ENCODE measurements around the gene ETS1. TPM values are rescaled to one million over a fixed set of nuclear protein-coding genes. Genes with fewer than 3 reads are reported as not detected.

The ETS1 gene
- total RNA-seq, 4 donors from 2014 or later: 23.6 to 56.7 (median 29.2) TPM

- DNase-seq: no peak
- in situ Hi-C loops (cut with MboI; ENCODE audit: low pct_ligation_motif_present in 1 of 4, low pct_unique_long_range_greater_than_20kb in 1 of 4, low sequenced_read_pairs in 3 of 4) (loop anchor here in 1 of 4 donors (25.0 kb wide), 1 partner anchor 151 kb away; no protein-coding TSS in a partner anchor), intact Hi-C loops (cut with DNase I; ENCODE audit: low total_unique reads) (no loop called here)
- Histone ChIP-seq H3K4me3 (no peak overlapping the region), H3K27ac (peak overlapping the region; percentile 40 to 62 (median 54)), H3K9me3 (no peaks in the 10 kb centered on the region), H3K27me3 (no peaks in the 10 kb centered on the region), H3K36me3 (peaks cover 0 to 29% (median 5%) of the 10 kb centered on the region in 4 donors), H3K4me1 (peaks cover 7 to 51% (median 31%) of the 10 kb centered on the region in 4 donors)
- no peak for TF ChIP-seq EP300 (IDR thresholded peaks at IDR 0.05; ENCODE audit: low read depth)
- peak in 1 of 3 donors; percentile 25 for TF ChIP-seq POLR2AphosphoS5 (IDR thresholded peaks at IDR 0.05)
- TF ChIP-seq CTCF (IDR thresholded peaks at IDR 0.05): no peak
- 63 to 76% methylated on average over 7 to 8 of the region's 8 CpGs for WGBS, 2 donors (ENCODE audit: low coverage in 1 of 2)
Observed at GRCh38 chr11:128463371-128463829, 124.0 kb downstream of the ETS1 start.

GRCh38 chr11:128462922-128463321 is 124.4 kb downstream of the ETS1 start:
- Histone ChIP-seq H3K4me1 (peaks cover 3 to 46% (median 27%) of the 10 kb centered on the region in 4 donors), H3K36me3 (peaks cover 0 to 29% (median 5%) of the 10 kb centered on the region in 4 donors), H3K4me3 (no peak overlapping the region), H3K27me3 (no peaks in the 10 kb centered on the region), H3K9me3 (no peaks in the 10 kb centered on the region), H3K27ac (peak overlapping the region; percentile 40 to 62 (median 54))
- WGBS, 2 donors (ENCODE audit: low coverage in 1 of 2): 82 to 87% methylated on average over 2 to 4 of the region's 4 CpGs
- DNase-seq: no peak
- intact Hi-C loops (cut with DNase I; ENCODE audit: low total_unique reads) (no loop called here), in situ Hi-C loops (cut with MboI; ENCODE audit: low pct_ligation_motif_present in 1 of 4, low pct_unique_long_range_greater_than_20kb in 1 of 4, low sequenced_read_pairs in 3 of 4) (loop anchor here in 1 of 4 donors (25.0 kb wide), 1 partner anchor 151 kb away; no protein-coding TSS in a partner anchor)
- TF ChIP-seq CTCF (IDR thresholded peaks at IDR 0.05): no peak
- TF ChIP-seq EP300 (IDR thresholded peaks at IDR 0.05; ENCODE audit: low read depth): no peak
- no peak for TF ChIP-seq POLR2A (IDR thresholded peaks at IDR 0.05)
- no peak for TF ChIP-seq POLR2AphosphoS5 (IDR thresholded peaks at IDR 0.05)

GRCh38 chr11:128462189-128462588 is 125.2 kb downstream of the ETS1 start:
- H3K9me3 ChIP-seq: no peaks in the 10 kb centered on the region
- in situ Hi-C loops (cut with MboI; ENCODE audit: low pct_ligation_motif_present in 1 of 4, low pct_unique_long_range_greater_than_20kb in 1 of 4, low sequenced_read_pairs in 3 of 4): loop anchor here in 1 of 4 donors (25.0 kb wide), 1 partner anchor 150 kb away; no protein-coding TSS in a partner anchor
- intact Hi-C loops (cut with DNase I; ENCODE audit: low total_unique reads): no loop called here
- H3K4me3 ChIP-seq: no peak overlapping the region
- peaks cover 0 to 29% (median 5%) of the 10 kb centered on the region in 4 donors for H3K36me3 ChIP-seq
- H3K27ac ChIP-seq: peak overlapping the region in 1 of 4 donors; percentile 62
- no peak for DNase-seq
- 90 to 98% methylated on average over 8 to 13 of the region's 13 CpGs for WGBS, 2 donors (ENCODE audit: low coverage in 1 of 2)
- H3K27me3 ChIP-seq: no peaks in the 10 kb centered on the region
- H3K4me1 ChIP-seq: peaks cover 0 to 38% (median 21%) of the 10 kb centered on the region in 4 donors
- TF ChIP-seq POLR2AphosphoS5 (IDR thresholded peaks at IDR 0.05): no peak
- no peak for TF ChIP-seq CTCF (IDR thresholded peaks at IDR 0.05)
- no peak for TF ChIP-seq POLR2A (IDR thresholded peaks at IDR 0.05)
- no peak for TF ChIP-seq EP300 (IDR thresholded peaks at IDR 0.05; ENCODE audit: low read depth)

GRCh38 chr11:128458321-128458720 is 129.0 kb downstream of the ETS1 start:
- 51 to 71% methylated on average over 5 of the region's 5 CpGs for WGBS, 2 donors (ENCODE audit: low coverage in 1 of 2)
- no peak for DNase-seq
- peak overlapping the region in 1 of 4 donors; percentile 25 for H3K27ac ChIP-seq
- H3K36me3 ChIP-seq: peaks cover 0 to 29% (median 5%) of the 10 kb centered on the region in 4 donors
- no peak overlapping the region for H3K4me3 ChIP-seq
- no peaks in the 10 kb centered on the region for H3K9me3 ChIP-seq
- TF ChIP-seq POLR2AphosphoS5 (IDR thresholded peaks at IDR 0.05) (no peak), POLR2A (IDR thresholded peaks at IDR 0.05) (no peak)
- H3K27me3 ChIP-seq: no peaks in the 10 kb centered on the region
- intact Hi-C loops (cut with DNase I; ENCODE audit: low total_unique reads): no loop called here
- H3K4me1 ChIP-seq: peaks cover 5 to 17% (median 7%) of the 10 kb centered on the region in 4 donors
- in situ Hi-C loops (cut with MboI; ENCODE audit: low pct_ligation_motif_present in 1 of 4, low pct_unique_long_range_greater_than_20kb in 1 of 4, low sequenced_read_pairs in 3 of 4): loop anchor here in 1 of 4 donors (25.0 kb wide), 1 partner anchor 146 kb away; no protein-coding TSS in a partner anchor

Measured in transverse colon (tissue), 4 donors.